Karpas-422 (cell line): ENCODE data around the gene TRAPPC3L. TPM values are rescaled to one million over a fixed set of nuclear protein-coding genes. Genes with fewer than 3 reads are reported as not detected.

Experiments used
- DNase-seq: peaks from one replicate; pipeline ENCODE4 v3.0.0-alpha.2; 2015
- H2AFZ ChIP-seq: fragments of 200-600 bp; sonication (generic); 2 replicates; pipeline ENCODE4 v1.6.1; 2014; ENCODE audit warnings: antibody characterized with exemption, low read length, mixed read lengths
- H3K27ac ChIP-seq: fragments of 200-600 bp; sonication (generic); 2 replicates; pipeline ENCODE4 v1.5.1; 2014; ENCODE audit warnings: mild to moderate bottlenecking, low read length, moderate library complexity
- H3K27me3 ChIP-seq: fragments of 200-600 bp; sonication (generic); 2 replicates; pipeline ENCODE4 v1.6.1; 2014; ENCODE audit warnings: low read length, mixed read lengths
- H3K36me3 ChIP-seq: fragments of 200-600 bp; sonication (generic); 2 replicates; pipeline ENCODE4 v1.6.1; 2014; ENCODE audit warnings: low read length, mixed read lengths; ENCODE audit not compliant: insufficient read depth
- H3K4me1 ChIP-seq: fragments of 200-600 bp; sonication (generic); 2 replicates; pipeline ENCODE4 v1.6.1; 2014; ENCODE audit warnings: mild to moderate bottlenecking, low read length, mixed read lengths
- H3K4me2 ChIP-seq: fragments of 200-600 bp; sonication (generic); 2 replicates; pipeline ENCODE4 v1.6.1; 2014; ENCODE audit warnings: low read length, low read depth, mild to moderate bottlenecking; ENCODE audit not compliant: poor library complexity, severe bottlenecking
- H3K4me3 ChIP-seq: fragments of 200-600 bp; sonication (generic); 2 replicates; pipeline ENCODE4 v1.5.1; 2014; ENCODE audit warnings: mild to moderate bottlenecking, antibody characterized with exemption, low read length, mixed read lengths
- H3K79me2 ChIP-seq: fragments of 200-600 bp; sonication (generic); 2 replicates; pipeline ENCODE4 v1.6.1; 2014; ENCODE audit warnings: mild to moderate bottlenecking, low read length, mixed read lengths
- H3K9ac ChIP-seq: fragments of 200-600 bp; sonication (generic); 2 replicates; pipeline ENCODE4 v1.6.0; 2014; ENCODE audit warnings: low read length
- H3K9me2 ChIP-seq: fragments of 200-600 bp; sonication (generic), shearing (Covaris generic); replicated peaks from 2 replicates; pipeline ENCODE4 v1.6.0; 2014; ENCODE audit warnings: mild to moderate bottlenecking, low read length, moderate library complexity; ENCODE audit not compliant: insufficient read depth
- H3K9me3 ChIP-seq: fragments of 300-700, 200-600 bp; sonication (generic); 2 replicates; pipeline ENCODE4 v1.6.1; 2014; ENCODE audit warnings: low read length, mixed read lengths
- H4K20me1 ChIP-seq: fragments of 200-600 bp; sonication (generic); 2 replicates; pipeline ENCODE4 v1.6.1; 2014; ENCODE audit warnings: mild to moderate bottlenecking, antibody characterized with exemption, low read length, low read depth; ENCODE audit not compliant: insufficient read depth
- total RNA-seq: library from RNA; depleted of rRNA; stranded (reverse); fragments of >200 nt; shearing (Covaris generic); gene quantifications from 2 replicates; pipeline ENCODE4 v1.2.3, GENCODE V29; 2014; ENCODE audit warnings: low replicate concordance

TRAPPC3L gene
- total RNA-seq, 1 experiment from 2014 or later: not detected

DNA sequence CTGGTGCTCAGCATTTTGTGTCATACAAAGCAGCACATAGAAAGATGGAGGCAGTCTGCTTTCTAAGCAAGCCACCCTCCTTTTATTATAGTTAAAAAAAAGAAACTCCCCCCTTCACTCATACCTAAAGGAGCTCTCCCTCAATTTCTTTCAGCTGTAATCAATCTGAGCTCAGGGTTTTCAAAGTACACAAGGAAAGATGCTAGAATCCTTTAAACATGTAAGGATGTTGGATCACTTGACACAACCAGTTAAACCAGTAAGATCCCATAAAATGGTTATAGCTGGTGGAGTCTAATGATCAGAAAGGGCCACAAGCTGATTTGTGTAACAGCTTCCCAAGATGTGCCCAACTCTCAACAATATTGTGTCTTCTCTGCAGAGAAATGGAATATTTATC lies 8.0 kb upstream of the TRAPPC3L start, which contains the start of gene CALHM4:
CALHM4 (plus strand) TSS at position 301 of the 400 bp plus-strand sequence; CDS start at position 344, 43 bp downstream.
- Histone ChIP-seq H3K79me2 (no peaks in the 10 kb centered on the region), H3K9ac (no peak within 1 kb of the TSS), H3K27me3 (no peaks in the 10 kb centered on the region)

DNA sequence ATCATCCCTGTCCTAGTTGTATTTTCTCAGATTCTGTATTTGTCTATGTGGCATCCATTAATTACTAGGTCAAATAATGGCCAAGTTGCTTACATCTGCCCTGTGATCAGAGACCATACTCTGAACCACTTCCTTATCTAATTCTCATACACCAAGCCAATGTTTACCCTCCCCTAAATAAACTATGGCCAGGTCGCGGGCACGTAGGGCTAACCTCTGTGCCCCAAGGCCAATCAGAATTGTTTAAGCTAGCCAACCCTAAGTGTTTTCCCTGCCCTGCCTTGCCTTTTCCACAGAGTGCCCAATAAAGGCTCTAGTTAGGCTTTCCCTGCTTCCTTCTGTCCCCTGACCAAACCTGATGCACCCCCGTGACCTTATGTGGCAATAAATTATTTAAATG lies 5.3 kb upstream of the TRAPPC3L start:
- Histone ChIP-seq H3K9me2 (no peaks in the 10 kb centered on the region), H3K79me2 (no peaks in the 10 kb centered on the region), H3K4me2 (no peak overlapping the region), H3K27ac (no peak overlapping the region), H3K9me3 (no peaks in the 10 kb centered on the region), H4K20me1 (no peaks in the 10 kb centered on the region), H3K36me3 (no peaks in the 10 kb centered on the region), H3K4me3 (no peak overlapping the region), H2AFZ (no peak overlapping the region), H3K9ac (no peak overlapping the region), H3K4me1 (no peaks in the 10 kb centered on the region), H3K27me3 (no peaks in the 10 kb centered on the region)
- DNase-seq: no peak

More for the DNA sequence above, 8.0 kb upstream of the TRAPPC3L start, which contains the start of gene CALHM4:
- no peak for DNase-seq
- Histone ChIP-seq H2AFZ (no peak within 1 kb of the TSS), H3K9me3 (no peaks in the 10 kb centered on the region), H3K9me2 (no peaks in the 10 kb centered on the region), H3K27ac (no peak within 1 kb of the TSS), H3K36me3 (no peaks in the 10 kb centered on the region), H4K20me1 (no peaks in the 10 kb centered on the region), H3K4me2 (no peak within 1 kb of the TSS), H3K4me1 (no peaks in the 10 kb centered on the region), H3K4me3 (no peak within 1 kb of the TSS)

GRCh38 chr6:116547358-116547757 lies 1.9 kb upstream of the TRAPPC3L start:
- H3K36me3 ChIP-seq: no peaks in the 10 kb centered on the region

GRCh38 chr6:116543149-116543548 lies 2.3 kb downstream of the TRAPPC3L start:
- Histone ChIP-seq H3K27me3 (no peaks in the 10 kb centered on the region), H4K20me1 (no peaks in the 10 kb centered on the region), H3K36me3 (no peaks in the 10 kb centered on the region), H3K27ac (no peak overlapping the region), H3K4me2 (no peak overlapping the region), H3K9ac (no peak overlapping the region), H2AFZ (no peak overlapping the region), H3K4me1 (no peaks in the 10 kb centered on the region), H3K9me3 (no peaks in the 10 kb centered on the region), H3K4me3 (no peak overlapping the region), H3K79me2 (no peaks in the 10 kb centered on the region), H3K9me2 (no peaks in the 10 kb centered on the region)
- no peak for DNase-seq

More at GRCh38 chr6:116547358-116547757, 1.9 kb upstream of the TRAPPC3L start:
- Histone ChIP-seq H3K79me2 (no peaks in the 10 kb centered on the region), H3K9me2 (no peaks in the 10 kb centered on the region), H3K9ac (no peak overlapping the region), H3K4me3 (no peak overlapping the region), H3K27ac (no peak overlapping the region), H2AFZ (no peak overlapping the region), H3K4me1 (no peaks in the 10 kb centered on the region), H4K20me1 (no peaks in the 10 kb centered on the region), H3K4me2 (no peak overlapping the region), H3K27me3 (no peaks in the 10 kb centered on the region), H3K9me3 (no peaks in the 10 kb centered on the region)
- DNase-seq: no peak

- Histone ChIP-seq H3K36me3 (no peaks in the 10 kb centered on the region), H3K9ac (no peak overlapping the region), H3K9me3 (no peaks in the 10 kb centered on the region), H3K79me2 (no peaks in the 10 kb centered on the region), H3K27me3 (no peaks in the 10 kb centered on the region), H3K4me1 (no peaks in the 10 kb centered on the region), H2AFZ (no peak overlapping the region), H3K9me2 (no peaks in the 10 kb centered on the region), H3K4me3 (no peak overlapping the region), H3K27ac (no peak overlapping the region), H3K4me2 (no peak overlapping the region), H4K20me1 (no peaks in the 10 kb centered on the region)
- no peak for DNase-seq
These were observed 3.1 kb downstream of the TRAPPC3L start for GRCh38 chr6:116542426-116542825.

DNA sequence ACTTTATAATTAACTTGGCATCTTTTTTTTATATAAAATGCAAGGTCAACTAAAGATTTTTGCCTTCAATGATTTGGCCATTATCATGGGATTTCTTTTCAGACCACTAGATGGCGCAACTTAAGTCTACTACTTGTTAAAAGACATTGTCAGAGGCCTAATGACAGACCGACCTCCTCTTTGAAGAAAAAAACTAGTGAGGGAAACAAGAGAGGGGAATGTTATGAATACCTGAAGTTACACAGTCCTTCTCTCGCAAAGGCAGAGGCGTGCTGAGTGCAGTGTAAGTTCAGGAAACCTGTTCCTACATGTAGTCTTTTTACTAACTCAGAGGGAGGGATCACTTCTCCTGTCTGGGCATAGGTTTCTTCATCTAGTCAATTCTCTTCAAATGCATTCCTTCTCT lies 9.3 kb downstream of the TRAPPC3L start:
- Histone ChIP-seq H3K4me2 (no peak overlapping the region), H2AFZ (peak overlapping the region; percentile 53; the same call in 1 of the 2 replicates), H3K4me3 (no peak overlapping the region), H3K79me2 (no peaks in the 10 kb centered on the region), H3K27me3 (no peaks in the 10 kb centered on the region), H3K27ac (no peak overlapping the region), H3K4me1 (no peaks in the 10 kb centered on the region), H3K9me2 (no peaks in the 10 kb centered on the region), H3K36me3 (no peaks in the 10 kb centered on the region), H3K9me3 (no peaks in the 10 kb centered on the region), H3K9ac (no peak overlapping the region), H4K20me1 (no peaks in the 10 kb centered on the region)
- DNase-seq: peak; percentile 88

DNA sequence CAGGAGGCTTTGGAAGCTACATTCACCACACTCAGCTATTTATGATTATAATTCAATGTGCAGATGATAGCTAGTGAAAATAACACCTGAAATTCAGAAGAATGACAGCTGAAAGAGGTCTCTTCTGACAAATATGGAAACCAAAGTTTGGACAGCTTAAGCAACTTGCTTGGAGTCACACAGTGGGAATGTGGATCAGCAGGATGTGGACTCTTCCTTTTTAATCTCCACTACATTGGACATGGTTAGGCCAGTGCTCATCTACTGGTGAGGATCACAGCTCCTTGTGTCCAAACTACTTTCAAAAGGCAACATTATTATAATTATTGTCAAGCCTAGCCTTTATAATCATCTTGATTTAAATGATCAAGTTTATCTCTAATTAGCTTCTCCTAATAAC lies 10.4 kb downstream of the TRAPPC3L start:
- no peak overlapping the region for H3K4me3 ChIP-seq
- H3K79me2 ChIP-seq: no peaks in the 10 kb centered on the region
- no peak overlapping the region for H3K9ac ChIP-seq
- H3K9me2 ChIP-seq: no peaks in the 10 kb centered on the region
- H3K27ac ChIP-seq: no peak overlapping the region
- H3K4me2 ChIP-seq: no peak overlapping the region
- H2AFZ ChIP-seq: no peak overlapping the region
- H3K36me3 ChIP-seq: no peaks in the 10 kb centered on the region
- no peak for DNase-seq
- no peaks in the 10 kb centered on the region for H3K4me1 ChIP-seq
- no peaks in the 10 kb centered on the region for H3K9me3 ChIP-seq
- H3K27me3 ChIP-seq: no peaks in the 10 kb centered on the region
- no peaks in the 10 kb centered on the region for H4K20me1 ChIP-seq

- Histone ChIP-seq H3K4me2 (no peak overlapping the region), H3K9me2 (no peaks in the 10 kb centered on the region), H4K20me1 (no peaks in the 10 kb centered on the region), H3K9ac (no peak overlapping the region), H3K36me3 (no peaks in the 10 kb centered on the region), H3K79me2 (no peaks in the 10 kb centered on the region), H3K4me1 (no peaks in the 10 kb centered on the region), H3K27me3 (no peaks in the 10 kb centered on the region), H3K9me3 (no peaks in the 10 kb centered on the region), H2AFZ (0 out of 2 replicates have a peak overlapping the region, but pooled peaks have one; percentile 16), H3K4me3 (no peak overlapping the region), H3K27ac (no peak overlapping the region)
- no peak for DNase-seq
These were observed 12.1 kb downstream of the TRAPPC3L start for GRCh38 chr6:116533233-116533957.
